GM21390 (cell line): Measurements from ENCODE around the gene NR2F1.

Experiments used
- ATAC-seq: cut with Tn5 transposase; IDR thresholded peaks from one replicate; pipeline ENCODE4 v1.9.1; 2021; ENCODE audit not compliant: unreplicated experiment

NR2F1 gene

DNA sequence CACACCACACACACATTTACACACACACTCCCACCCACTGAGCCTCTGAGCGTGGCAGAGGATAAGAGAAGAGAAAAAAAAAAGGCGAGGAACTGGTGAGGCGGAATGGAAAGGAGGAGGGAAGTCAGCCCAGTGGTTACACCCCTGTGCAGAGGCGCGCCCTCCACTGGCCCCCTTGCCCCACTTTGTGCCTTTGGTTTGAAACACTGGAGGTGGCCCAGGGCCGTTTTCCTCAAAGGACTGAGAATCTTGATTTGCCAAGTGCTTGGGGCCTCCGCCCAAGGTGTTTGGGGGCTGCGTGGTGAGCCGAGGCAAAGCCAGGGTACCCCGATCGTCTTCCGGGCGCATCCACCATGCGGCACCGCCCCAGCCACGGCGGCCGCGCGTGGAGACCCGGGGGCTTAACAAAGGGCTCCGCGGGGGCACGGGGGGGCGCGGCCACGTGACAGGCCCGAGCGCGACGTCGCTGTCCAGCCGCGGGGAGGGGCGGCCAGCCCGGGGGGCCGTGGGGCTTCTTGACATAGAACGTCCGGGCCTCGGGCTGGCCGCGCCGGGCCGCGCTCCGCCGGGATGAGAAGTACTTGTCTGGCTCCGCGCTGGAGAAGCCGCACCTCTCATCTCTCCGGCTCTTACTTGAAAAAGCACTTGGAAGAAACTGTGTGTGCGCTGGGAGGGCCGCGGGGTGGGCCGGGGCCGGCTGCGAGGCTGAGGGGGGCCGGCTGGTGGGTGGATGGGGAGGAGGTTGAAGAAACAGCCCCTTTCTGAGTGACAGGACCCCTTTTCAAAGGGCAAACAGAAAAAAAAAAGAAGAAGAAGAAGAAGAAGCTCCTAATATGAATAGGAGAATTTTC, 21.0 kb downstream of the NR2F1 start:
- no peak for ATAC-seq

DNA sequence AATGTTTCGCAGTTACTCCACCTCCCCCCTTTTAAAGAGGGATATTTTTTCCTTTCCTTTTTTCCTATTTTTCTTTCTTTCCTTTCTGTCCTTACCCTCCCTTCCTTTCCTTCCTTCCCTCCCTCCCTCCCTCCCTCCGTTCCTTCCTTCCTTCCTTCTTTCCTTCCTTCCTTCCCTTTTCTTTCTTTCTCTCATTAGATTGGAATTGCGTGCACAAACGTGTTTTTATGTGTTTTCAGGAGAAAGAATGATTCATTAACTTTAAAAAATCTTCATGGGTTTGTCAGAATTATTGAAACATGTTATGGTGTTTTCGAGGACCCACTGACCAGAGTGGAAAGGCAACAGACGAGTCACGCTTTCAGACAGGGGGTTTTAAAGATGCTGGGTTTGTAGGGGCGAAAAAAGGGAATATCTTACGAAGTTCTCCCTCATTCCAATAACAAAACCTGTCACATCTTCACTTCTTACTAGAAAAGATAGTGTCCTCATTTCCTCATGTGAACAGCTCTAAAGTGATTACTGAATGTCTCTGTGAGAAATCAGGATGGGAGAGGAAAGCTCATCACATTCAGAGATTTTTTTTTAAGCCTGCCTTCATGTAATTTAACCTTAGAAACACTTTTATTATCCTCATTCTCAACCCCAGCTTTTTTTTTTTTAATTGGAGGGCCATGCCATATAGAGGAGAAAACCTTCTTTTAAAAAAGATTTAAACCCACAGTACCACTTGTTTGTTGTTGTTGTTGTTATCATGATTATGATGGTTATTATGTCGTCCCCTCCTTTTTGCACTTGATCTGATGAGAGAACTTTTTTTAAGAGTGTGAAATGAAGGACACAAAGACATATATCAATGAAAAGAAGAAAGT, 21.9 kb downstream of the NR2F1 start:
- ATAC-seq: no peak

DNA sequence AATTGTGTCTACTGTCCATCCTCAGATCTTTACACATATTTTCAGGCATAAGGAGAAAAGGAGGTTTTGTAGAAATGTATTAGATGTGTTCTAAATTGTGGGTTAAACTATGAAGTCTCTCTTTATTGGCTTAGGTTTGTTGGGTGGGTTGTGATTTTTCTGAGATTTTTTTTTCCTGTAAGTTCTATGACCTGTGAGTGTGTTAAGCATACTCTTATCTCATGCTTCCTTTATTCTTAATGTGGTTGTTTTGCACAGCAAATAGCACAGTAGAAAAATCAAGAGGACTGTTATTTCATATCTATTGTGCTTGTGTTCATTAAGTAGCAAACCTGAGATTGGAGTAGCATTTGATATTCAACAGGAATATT, 23.3 kb downstream of the NR2F1 start:
- no peak for ATAC-seq

DNA sequence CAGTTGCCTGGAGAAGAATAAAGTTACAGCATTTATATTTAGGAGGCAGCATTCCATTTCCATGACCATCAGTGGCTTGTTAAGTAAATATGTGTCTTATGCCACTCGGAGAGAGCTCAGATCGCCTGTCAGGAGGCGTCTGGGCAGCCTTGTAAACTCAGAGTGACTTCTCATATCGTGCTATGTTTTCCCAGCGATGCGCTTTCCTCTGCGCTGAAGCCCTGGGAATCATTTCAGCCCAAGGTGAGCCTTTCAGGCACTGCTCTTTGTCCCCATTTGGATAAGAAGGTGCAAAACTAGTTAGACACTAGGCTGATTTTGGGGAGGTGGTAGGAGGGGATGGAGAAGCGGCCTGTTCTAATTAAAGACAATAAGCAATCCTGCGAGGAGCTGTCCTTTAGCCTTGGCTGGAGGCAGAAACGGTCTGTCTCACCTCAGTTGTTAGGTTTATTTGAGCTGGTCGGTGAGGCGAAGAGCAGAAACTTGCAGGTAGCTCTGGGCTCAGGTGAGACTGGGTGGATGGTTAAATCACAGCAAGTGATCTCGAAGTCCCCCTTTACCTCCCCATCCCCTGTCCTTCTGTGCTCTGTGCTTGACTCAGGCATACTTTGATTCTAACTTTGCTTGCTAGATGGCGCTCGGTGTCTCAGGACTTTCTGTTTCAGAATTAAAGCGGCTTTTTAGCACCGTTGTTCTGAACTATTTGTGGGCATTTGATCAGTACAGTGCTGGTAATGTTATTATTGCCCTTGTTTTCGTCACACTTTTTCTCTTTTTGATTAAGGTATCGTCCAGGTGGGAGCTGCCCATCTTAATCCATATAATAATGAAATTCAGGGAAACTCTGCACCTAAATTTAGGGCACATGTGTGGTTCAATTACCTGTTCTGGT, 24.6 kb downstream of the NR2F1 start:
- ATAC-seq: peak; percentile 80

DNA sequence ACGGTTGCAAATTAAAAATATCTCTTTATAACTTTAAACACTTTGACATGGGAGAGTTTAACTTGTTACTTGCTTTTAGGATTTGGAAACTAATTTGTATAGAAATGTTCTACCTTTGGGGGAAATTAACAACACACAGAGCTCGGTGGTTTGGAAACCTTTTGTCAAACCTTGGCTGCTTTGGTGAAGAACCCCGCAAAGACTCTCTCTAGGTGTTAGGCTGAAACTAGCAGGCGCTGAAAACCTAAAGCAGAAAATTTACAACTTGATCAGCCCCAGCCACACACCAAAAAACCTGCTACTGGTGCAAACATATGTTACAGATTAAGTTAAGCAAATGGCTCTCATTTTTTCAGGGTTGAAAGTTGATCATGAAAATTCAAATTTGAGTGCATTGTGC, 25.8 kb downstream of the NR2F1 start:
- no peak for ATAC-seq

DNA sequence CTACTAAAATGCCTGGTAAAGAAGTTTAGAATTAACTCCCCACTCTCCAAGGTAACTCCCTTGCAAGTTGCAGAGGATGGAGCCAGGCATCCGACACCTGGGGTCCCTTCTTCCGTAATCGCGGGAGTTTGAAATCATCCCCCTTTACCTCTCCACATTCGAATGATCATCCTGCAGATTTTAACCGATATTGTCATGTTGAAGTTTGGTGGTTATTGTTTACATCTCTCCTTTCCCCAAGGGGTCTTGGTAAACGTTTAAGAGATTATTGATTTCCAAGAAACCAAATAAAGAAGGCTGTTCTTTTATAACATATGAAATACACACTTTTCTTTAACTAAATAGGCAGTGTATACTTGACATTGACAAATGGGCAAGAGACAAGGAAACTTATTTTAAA, 26.7 kb downstream of the NR2F1 start:
- ATAC-seq: no peak

DNA sequence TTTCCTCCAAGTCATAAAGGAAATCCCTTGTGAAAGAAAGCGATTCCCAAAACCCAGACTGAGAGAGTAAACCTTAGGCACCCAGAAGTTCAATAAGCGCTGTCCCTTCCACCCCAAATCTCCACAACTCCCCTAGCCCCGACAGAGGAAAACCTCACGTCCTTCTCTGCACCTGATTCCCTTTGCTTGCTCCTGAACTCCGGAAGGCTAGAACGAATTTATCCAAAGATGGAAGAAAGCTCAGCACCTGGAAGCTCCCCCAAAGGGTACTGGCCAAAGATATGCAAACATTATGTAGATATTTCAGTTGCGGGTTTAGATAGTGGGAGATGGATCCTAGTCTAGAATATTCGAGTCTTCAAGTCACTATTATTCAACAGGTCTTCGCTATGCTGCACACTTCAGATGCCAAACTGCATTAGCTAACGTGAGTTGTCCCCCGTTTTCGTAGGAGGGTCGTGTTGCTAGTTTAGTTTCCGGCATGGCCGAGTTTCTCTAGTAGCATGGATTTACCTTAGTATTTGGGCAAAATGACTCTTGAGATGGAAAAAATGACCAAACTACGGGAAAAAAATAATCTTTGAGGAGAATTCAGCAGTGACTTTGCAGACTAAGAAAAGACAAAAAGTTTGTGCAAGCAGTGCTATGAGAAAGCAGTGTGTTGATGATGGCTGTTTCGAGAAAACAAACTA, 27.7 kb downstream of the NR2F1 start:
- no peak for ATAC-seq

DNA sequence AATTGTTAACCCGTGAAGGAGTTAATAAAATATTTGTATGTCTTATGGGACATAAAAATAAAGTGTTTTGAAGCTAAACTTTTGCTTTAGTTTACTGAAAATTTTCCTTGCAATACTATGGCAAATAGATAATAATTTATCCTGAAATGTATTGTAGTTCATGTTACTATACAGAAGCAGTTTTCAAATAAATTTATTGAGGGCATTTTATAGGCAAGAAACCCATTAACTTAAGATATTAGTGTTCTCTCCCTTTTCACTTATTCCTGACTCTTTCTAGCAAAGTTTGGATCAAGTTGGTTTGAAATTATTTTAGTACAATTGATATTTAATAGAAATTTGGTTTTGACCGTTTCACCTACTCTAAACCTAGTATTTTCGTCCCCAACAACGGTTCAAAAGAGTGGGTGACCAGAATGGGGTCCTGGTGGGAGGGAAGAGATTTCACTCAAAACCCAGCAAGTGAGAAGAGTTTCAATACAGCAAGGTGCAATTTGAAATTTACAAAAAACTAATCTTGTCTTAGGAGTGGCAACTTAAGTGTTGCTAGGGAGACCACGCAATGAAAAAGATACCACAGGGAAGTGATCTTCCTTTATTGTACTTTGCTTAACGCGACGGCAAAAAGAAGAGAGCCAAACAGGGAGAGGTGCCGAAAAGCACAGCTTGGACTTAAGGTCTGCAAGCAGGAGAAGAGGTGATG, 28.4 kb downstream of the NR2F1 start:
- ATAC-seq: no peak

DNA sequence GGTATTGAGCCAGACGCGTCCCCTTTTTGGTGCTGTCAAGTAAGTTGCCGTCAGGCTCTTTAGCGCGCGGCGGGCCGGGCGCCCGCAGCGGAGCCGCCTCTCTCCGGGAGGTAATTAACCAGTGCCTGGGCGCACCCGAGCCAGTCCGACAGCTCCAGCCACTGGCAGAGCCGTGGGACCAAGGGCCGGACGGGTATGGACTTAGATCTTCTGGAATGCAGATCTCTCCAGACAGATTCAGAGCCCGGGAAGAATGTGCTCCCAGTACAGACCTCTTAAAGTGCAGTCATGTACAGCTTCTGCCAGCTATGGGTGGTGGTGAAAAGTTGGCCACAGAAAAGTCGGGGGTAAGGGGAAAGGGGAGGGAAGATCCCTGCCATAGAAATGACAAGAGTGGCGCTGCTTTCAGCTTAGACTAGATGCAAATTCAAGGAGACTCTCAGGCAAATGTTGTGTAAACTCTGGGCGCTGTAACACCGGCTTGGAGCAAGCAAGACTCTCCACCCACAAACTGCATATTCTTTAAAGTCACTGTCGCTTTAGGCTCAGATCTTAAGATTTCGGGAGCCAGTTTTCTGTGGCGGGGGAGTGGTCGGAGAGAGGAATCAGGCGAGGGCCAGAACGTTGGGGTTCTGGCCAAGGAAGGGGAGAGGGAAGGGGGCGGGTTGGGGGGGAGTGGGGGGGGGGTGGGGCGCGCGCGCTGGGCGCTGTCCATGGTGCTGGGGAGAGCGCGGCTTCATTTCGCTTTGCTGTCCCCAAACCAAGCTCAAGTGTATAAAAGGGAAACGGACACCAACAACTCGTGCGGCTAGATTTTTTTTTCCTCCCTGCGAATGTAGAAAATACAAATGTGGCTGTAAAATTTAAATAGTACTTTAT, 29.2 kb downstream of the NR2F1 start:
- no peak for ATAC-seq

DNA sequence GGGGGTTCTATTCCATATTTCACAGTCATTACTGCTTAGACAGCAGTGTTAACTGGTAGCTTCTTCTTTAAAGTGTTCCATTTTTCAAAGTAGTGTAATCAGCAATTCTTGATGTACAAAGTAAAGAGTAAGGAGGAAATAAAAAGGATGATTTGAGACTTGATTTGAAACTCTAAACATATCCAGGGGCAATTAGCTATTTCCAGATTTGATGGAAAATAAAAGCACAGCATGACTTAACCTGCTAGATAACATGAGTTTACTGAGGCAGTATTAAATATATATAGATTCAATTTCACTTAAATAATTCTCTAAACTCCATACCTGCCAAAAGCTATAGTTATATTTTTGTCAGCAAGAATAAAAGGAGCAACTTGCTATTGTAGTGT, 29.8 kb downstream of the NR2F1 start:
- no peak for ATAC-seq

DNA sequence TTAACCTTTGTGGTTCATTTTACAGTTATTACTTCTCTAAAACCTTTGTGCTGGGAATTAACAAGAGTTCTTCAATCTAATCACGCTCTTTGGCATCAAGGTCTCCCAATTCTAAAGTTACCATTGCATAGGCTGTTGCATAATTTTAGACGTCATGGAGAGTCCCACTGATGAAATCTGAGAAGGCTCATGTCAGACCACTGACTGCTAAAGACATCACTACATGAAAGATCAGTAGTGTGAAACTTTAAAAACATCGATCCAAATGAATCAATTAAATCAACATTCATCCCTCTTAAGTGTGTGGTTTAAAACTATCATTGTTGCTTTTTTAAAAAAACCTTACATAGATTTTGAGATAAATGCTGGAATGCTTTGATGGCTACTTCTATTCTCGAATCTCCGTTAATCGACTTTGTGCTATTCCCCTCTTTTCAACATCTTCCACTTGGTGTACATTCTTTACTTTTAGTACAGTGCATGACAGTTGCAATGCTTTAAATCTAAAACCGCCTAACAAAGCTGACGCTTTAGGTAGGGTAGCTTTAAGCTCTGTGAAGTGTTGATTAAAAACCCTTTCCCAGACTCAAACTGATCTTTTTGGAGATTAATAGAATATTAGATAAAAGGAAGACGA, 33.6 kb downstream of the NR2F1 start:
- no peak for ATAC-seq

DNA sequence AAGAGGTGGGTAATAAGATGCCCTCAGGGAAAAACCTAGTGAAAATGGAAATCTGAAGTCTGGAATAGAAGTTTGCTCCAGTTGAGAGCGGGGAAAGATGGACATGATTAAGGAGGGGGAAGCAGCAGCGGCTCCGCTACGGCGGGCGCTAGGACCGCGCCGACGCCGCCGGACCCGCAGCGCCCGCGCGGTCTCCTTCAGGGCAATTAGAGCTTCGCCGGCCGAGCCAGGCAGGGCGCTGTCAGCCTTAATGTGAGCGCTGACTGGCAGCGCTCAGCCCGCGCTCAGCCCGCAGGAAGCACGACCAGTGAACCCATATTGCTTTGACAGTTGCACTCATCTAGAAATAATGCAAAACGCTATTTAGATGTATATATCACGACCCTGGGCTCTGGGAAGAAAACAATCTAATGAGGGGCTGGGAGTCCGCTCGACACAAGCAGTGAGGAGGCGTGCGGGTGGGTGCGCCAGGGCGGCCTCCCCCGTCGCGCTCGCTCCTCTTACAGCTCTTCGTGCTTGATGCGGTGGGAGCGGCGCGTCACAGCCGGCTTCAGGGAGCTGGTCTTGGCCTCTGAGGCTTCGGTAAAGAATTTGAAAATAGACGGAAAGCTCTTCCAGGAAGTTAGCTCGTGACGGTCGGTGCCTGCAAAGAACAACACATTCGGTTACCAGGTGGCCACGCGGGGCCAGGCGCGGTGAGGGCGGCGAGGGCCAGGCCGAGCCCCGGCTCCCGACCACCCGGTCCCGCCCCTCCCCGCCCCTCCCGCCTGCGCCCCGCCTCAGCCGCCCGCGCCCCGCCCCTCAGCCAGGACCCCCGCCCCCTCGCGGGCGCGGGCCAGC, 37.7 kb downstream of the NR2F1 start:
- ATAC-seq: peak; percentile 99

DNA sequence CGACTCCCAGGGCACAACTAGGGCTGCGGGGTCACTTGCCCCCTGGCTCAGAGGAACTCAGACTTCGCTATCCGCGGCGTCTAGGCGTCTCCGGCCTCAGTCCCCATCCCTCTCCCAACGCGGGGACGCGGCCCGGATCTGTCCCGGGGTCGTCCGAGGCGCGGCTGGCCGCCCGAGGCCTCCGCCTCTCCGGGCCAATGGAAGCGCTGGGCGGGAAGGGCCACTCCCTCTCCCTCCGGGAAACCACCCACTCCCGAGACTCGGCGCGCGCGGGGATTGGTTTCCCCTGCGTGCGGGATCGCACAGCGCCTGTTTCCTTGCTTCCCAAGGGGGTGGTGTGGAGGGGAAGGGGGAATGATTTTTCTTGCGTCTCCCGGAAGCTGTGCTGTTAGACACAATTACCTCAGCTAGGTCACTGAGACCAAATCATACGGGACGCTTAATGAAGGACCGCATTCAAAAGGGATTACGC, 38.3 kb downstream of the NR2F1 start:
- peak; percentile 14 for ATAC-seq

DNA sequence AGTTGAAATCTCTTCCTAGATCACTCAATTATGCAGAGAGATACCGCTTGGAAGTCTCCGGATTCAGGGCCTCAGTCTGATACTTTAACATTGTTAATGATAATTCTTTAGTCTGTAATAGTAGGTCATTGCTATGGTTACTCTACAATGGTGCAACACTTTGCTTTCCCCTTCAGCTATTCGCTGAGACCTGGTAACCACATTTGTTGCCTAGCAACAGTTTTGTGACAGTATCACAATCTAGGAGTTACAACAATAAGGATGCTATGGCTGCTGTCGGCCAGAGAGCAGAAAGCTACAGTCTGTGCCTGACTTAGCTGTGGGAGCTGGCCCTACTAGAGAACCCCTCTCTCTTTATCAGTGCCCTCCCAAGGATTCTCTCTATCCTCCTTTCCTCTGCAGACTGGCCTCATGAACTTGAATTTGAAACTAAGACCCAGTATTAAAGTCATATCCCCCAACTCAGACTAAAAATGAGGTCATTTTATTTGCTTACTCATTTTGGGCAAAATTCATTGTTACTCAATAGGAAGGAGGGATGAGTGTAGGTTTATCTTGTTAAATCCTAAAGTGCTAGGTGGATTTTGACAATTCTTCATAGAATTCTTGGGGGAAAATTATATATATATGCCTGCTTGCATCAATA, 39.3 kb downstream of the NR2F1 start:
- no peak for ATAC-seq

DNA sequence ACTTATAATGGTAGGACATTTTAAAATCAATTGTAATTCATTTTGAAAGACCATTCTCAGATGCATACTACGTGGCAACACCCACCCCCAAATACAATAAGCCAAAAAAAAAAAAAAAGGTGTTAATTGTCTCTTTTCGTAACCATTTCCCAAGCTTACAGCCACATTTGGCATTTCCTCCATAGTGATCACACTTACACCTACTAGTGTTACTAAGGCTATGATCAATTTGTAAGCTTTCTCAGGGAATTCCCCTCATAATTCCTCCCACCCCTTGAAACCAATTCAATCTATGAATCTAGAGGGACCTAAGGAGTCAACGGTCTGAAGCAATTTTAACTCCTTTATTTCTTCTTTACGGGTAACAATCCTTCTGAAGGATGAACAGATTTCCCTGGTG, 40.1 kb downstream of the NR2F1 start:
- ATAC-seq: no peak

DNA sequence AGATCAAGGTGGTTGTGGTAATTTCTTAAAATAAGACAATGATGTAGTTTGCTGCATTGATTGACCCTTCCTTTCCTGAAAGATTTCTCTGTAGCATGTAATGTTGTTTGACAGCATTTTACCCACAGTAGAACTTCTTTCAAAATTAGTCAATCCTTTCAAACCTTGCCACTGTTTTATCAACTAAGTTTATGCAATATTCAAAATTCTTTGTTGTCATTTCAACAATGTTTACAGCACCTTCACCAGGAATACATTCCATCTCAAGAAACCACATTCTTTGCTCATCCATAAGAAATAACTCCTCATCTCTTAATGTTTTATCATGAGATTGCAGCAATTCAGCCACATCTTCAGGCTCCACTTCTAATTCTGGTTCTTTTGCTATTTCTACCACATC, 43.8 kb downstream of the NR2F1 start:
- no peak for ATAC-seq

DNA sequence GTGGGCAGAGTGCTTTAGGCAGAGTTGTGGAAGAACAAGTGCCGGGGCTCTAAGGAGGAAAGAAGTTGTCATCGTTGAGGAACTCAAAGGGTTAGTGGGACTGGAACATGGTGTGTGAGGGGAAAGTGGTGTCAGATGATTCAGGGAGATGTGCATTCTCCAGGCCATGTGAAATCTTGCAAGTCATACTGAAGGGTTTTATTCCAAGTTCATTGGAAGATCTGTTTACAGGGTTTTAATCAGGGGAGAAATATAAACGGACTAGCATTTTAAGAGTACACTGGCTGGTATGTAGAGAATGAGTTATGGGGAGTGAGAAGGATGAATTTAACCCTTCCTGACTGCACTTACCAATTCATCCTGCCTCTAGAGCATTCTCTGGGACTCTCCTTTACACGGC, 49.3 kb downstream of the NR2F1 start:
- no peak for ATAC-seq
